Measurements from ENCODE around the gene MYO19. TPM values are rescaled to one million over a fixed set of nuclear protein-coding genes. Genes with fewer than 3 reads are reported as not detected.
"Not testable (repeated sequence)": the region's sequence is repeated elsewhere in the genome, so short reads cannot be mapped to it uniquely, and the experiment has no call there.

MYO19 gene
- polyA plus RNA-seq, 4 donors = 26.1 to 61.1 (median 41.0) TPM

- no peak for DNase-seq (ENCODE audit: low read depth in 4 of 4, low spot score in 3 of 4)
Observed at GRCh38 chr17:36468903-36469635, 65.6 kb downstream of the MYO19 start.

GRCh38 chr17:36464765-36465088, 69.9 kb downstream of the MYO19 start:
- no peak for DNase-seq (ENCODE audit: low read depth in 4 of 4, low spot score in 3 of 4)

GRCh38 chr17:36463916-36464764, 70.5 kb downstream of the MYO19 start:
- peak in 2 of 4 donors; percentile 59 to 67 for DNase-seq (ENCODE audit: low read depth in 4 of 4, low spot score in 3 of 4)

GRCh38 chr17:36461330-36462110, 73.1 kb downstream of the MYO19 start:
- DNase-seq (ENCODE audit: low read depth in 4 of 4, low spot score in 3 of 4) = no peak

GRCh38 chr17:36460265-36460937, 74.3 kb downstream of the MYO19 start:
- DNase-seq (ENCODE audit: low read depth in 4 of 4, low spot score in 3 of 4) = no peak

GRCh38 chr17:36459601-36460000, 75.1 kb downstream of the MYO19 start:
- no peak for DNase-seq (ENCODE audit: low read depth in 4 of 4, low spot score in 3 of 4)

GRCh38 chr17:36459045-36459444, 75.6 kb downstream of the MYO19 start:
- DNase-seq (ENCODE audit: low read depth in 4 of 4, low spot score in 3 of 4) = no peak

GRCh38 chr17:36457701-36458100, 77.0 kb downstream of the MYO19 start:
- not testable (repeated sequence) for DNase-seq (ENCODE audit: low read depth in 4 of 4, low spot score in 3 of 4)

GRCh38 chr17:36452888-36453287, 81.8 kb downstream of the MYO19 start:
- DNase-seq (ENCODE audit: low read depth in 4 of 4, low spot score in 3 of 4) = not testable (repeated sequence)

- DNase-seq (ENCODE audit: low read depth in 4 of 4, low spot score in 3 of 4) = not testable (repeated sequence)
Observed at GRCh38 chr17:36449997-36450396, 84.7 kb downstream of the MYO19 start.

Other genes with a start within 250 kb of the MYO19 start
- gene TBC1D3G, start 211.0 kb downstream of the MYO19 start, polyA plus RNA-seq (ENCODE audit: insufficient read length in 4 of 4) = not detected
- not detected for gene TBC1D3H, start 146.4 kb downstream of the MYO19 start, polyA plus RNA-seq (ENCODE audit: insufficient read length in 4 of 4)
- 10 to 100 TPM; 40.8 to 71.3 (median 67.9) TPM for gene ZNHIT3, start 48.2 kb downstream of the MYO19 start, polyA plus RNA-seq (ENCODE audit: insufficient read length in 4 of 4)
- 10 to 100 TPM in 3 of 4 donors, 1 to 10 TPM in 1; 9.4 to 14.9 (median 12.6) TPM for gene PIGW, start 119 bp upstream of the MYO19 start, polyA plus RNA-seq (ENCODE audit: insufficient read length in 4 of 4)
- 10 to 100 TPM; 56.3 to 92.5 (median 85.9) TPM for gene GGNBP2, start 10.1 kb upstream of the MYO19 start, polyA plus RNA-seq (ENCODE audit: insufficient read length in 4 of 4)
- gene DHRS11, start 57.0 kb upstream of the MYO19 start, polyA plus RNA-seq (ENCODE audit: insufficient read length in 4 of 4) = 10 to 100 TPM in 3 of 4 donors, 1 to 10 TPM in 1; 7.1 to 30.8 (median 22.7) TPM
- gene MRM1, start 66.7 kb upstream of the MYO19 start, polyA plus RNA-seq (ENCODE audit: insufficient read length in 4 of 4) = 1 to 10 TPM; 2.1 to 6.0 (median 3.9) TPM

Data from left renal pelvis (tissue), 4 donors.